HG03342 (cell line): Measurements from ENCODE around the gene CLDN34.

Source experiments
- ATAC-seq: cut with Tn5 transposase; IDR thresholded peaks from one replicate; pipeline ENCODE4 v1.9.1; 2021; ENCODE audit warnings: mild to moderate bottlenecking, moderate library complexity; ENCODE audit not compliant: unreplicated experiment

Gene CLDN34

GRCh38 chrX:9980401-9980800 lies 13.2 kb downstream of the CLDN34 start:
- no peak for ATAC-seq

- no peak for ATAC-seq
Measured at GRCh38 chrX:9980927-9981326, 13.8 kb downstream of the CLDN34 start.

DNA sequence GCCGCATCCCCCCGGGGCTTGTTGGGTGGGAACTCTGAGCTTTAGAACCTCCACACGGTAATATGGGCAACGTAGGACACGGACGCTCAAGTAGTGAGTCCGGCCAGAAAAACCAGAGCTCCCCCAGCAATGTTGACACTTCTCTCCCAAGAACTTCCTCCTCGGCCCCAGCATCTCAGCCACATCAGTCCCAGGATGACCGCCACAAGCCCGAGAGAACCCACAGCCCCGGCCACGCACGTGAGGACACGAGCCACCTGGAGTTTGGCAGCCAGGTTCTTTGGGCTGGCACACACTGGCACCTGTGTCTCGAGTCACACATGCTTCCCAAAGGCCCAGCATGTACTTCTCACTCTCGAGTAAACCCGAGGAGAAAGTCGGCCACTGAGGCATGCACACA lies 16.3 kb downstream of the CLDN34 start:
- ATAC-seq = no peak

- no peak for ATAC-seq
Measured at GRCh38 chrX:9983846-9984245, 16.7 kb downstream of the CLDN34 start.

DNA sequence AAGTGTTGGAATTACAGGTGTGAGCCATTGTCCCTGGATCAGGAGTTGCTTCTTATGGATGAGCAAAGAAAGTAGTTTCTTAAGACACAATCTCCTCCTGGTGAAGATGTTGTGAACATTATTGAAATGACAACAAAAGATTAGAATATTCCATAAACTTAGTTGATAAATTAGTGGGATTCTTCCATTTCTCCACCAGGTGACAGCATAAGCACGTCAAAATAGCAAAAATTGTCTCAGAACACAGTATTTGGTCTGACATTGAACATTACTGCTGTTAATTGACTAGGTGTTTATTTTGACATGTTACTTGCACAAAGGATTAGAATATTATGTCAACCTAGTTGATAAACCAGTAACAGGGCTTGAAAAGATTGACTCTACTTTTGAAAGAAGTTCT lies 21.6 kb downstream of the CLDN34 start:
- ATAC-seq = no peak

GRCh38 chrX:9992061-9992460 lies 24.9 kb downstream of the CLDN34 start:
- ATAC-seq = no peak

DNA sequence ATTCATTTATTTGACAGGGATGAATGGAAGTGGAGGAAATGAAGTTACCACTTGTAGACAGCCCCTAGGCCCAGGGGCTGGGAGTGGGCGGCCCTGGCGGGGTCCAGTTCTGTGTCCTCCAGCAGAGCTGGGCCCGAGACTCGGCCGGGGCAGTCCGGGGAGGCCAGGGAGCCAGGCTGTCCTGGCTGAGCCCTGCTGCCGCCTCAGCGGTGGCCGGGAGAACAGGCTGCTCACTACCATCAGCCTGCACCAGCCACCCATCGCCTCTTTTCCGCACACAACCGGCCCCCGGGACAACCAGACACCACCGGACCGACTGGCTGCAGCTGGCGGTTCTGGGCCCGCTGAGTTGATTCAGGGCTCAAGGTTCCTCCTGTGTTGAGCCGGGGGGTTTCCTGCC lies 25.6 kb downstream of the CLDN34 start:
- ATAC-seq = no peak

DNA sequence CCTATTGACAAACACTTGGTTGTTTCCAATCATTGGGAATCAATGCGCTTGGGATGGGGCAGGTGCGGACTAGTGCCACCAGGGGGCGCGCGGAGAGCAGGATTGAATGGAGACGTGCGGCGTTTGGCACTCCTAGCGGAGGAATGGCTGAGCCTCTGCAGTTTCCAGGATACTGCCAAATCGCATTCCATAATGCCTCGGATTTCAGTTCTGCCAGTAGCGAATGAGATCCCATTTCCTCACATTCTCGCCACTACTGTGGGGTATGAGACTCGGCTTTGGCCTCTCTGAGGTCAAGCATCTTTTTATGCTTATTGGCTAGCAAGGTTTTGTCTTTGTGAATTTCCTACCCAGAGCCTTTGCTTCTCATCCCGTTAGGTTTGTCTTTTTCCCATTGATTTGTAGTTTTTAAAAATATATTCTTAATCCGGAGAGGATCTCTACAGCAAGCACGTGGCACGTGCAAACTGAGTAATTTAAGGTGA lies 28.7 kb downstream of the CLDN34 start:
- peak; percentile 94 for ATAC-seq

- no peak for ATAC-seq
Measured at GRCh38 chrX:9997041-9997440, 29.9 kb downstream of the CLDN34 start.

GRCh38 chrX:9997524-9997923 lies 30.4 kb downstream of the CLDN34 start:
- ATAC-seq = no peak

- no peak for ATAC-seq
Measured at GRCh38 chrX:10001496-10001895, 34.3 kb downstream of the CLDN34 start.

GRCh38 chrX:10004832-10005475 lies 37.8 kb downstream of the CLDN34 start:
- ATAC-seq = no peak

- ATAC-seq = no peak
Measured at GRCh38 chrX:10006086-10006485, 38.9 kb downstream of the CLDN34 start.

GRCh38 chrX:10006770-10007169 lies 39.6 kb downstream of the CLDN34 start:
- no peak for ATAC-seq

- no peak for ATAC-seq
Measured at GRCh38 chrX:10007621-10008020, 40.5 kb downstream of the CLDN34 start.

GRCh38 chrX:10008483-10009056 lies 41.4 kb downstream of the CLDN34 start:
- ATAC-seq = no peak

- no peak for ATAC-seq
Measured at GRCh38 chrX:10009741-10010140, 42.6 kb downstream of the CLDN34 start.

GRCh38 chrX:10010686-10011085 lies 43.5 kb downstream of the CLDN34 start:
- ATAC-seq = no peak

DNA sequence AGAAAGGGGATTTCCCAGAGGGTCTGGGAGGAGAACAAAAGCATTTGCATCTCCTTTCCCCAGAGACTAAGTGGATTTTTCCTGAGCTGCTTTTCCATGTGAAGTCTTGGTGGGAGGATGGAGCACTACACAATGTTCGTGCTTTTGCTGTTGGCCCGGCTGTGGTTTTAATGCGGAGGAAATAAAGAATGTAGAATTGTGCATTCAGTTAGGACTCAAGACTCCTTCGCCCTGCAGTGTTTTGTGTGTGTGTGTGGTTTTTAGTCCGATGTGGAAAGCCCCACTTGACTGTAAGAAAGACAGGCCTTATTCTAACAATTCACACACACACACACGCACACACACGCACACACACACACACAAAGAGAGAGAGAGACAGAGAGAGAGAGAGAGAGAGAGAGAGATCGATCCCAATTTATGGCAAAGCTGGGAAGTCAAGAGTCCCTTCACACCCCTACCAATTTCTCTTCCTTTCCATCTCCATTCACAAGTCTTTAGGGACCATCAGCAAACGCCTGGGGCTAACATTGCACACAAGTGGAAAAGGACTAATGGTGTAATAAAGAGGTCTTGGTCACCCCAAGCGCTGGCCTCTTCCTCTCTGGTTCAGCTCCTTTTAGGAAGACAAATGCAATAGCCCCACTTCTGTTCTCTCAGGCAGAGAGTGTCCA lies 44.2 kb downstream of the CLDN34 start:
- no peak for ATAC-seq

DNA sequence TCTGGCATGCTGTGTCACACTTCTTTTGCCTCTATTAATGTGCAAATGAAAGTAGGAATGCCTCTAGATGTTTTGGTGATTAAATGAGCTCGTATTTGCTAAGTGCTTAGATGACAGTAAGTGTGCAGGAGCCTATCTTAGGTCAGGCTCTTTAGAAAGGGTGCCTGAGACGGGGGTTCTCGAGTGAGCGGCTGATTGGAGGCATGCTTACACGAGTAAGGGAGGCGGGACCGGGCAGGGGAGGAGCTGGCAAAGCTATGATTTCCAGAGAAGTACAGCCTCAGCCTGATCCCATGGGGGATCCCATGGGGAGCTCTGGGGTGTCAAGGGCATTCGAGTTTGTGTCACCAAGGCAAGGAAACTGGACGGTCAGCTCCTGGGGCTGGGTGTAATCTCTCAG lies 44.8 kb downstream of the CLDN34 start:
- no peak for ATAC-seq

- ATAC-seq = peak; percentile 91
Measured at GRCh38 chrX:10014462-10015354, 47.5 kb downstream of the CLDN34 start.
